UCSD-AML1 (cell line): Measurements from ENCODE around the gene MAP1B.

Experiments used
- DNase-seq: peaks from one replicate; lab custom pipeline; 2025; ENCODE audit not compliant: unreplicated experiment; lab: John Stamatoyannopoulos, UW

Gene MAP1B

GRCh38 chr5:72130351-72130761 is 23.1 kb downstream of the MAP1B start:
- DNase-seq = no peak

GRCh38 chr5:72133212-72133990 is 26.1 kb downstream of the MAP1B start:
- DNase-seq = no peak

GRCh38 chr5:72134226-72134899 is 27.1 kb downstream of the MAP1B start:
- no peak for DNase-seq

GRCh38 chr5:72137826-72138409 is 30.6 kb downstream of the MAP1B start:
- no peak for DNase-seq

GRCh38 chr5:72138943-72139521 is 31.8 kb downstream of the MAP1B start:
- no peak for DNase-seq

- no peak for DNase-seq
Measured at GRCh38 chr5:72140711-72141110, 33.4 kb downstream of the MAP1B start.

- no peak for DNase-seq
Measured at GRCh38 chr5:72141440-72142355, 34.4 kb downstream of the MAP1B start.

- DNase-seq = no peak
Measured at GRCh38 chr5:72144762-72145161, 37.5 kb downstream of the MAP1B start.

GRCh38 chr5:72145348-72145747 is 38.1 kb downstream of the MAP1B start:
- no peak for DNase-seq

- no peak for DNase-seq
Measured at GRCh38 chr5:72146056-72146455, 38.8 kb downstream of the MAP1B start.

GRCh38 chr5:72147569-72147968 is 40.3 kb downstream of the MAP1B start:
- DNase-seq = no peak

GRCh38 chr5:72149742-72150141 is 42.5 kb downstream of the MAP1B start:
- DNase-seq = no peak

GRCh38 chr5:72151169-72151568 is 43.9 kb downstream of the MAP1B start:
- DNase-seq = no peak

GRCh38 chr5:72151646-72152045 is 44.4 kb downstream of the MAP1B start:
- no peak for DNase-seq

- DNase-seq = no peak
Measured at GRCh38 chr5:72152545-72152944, 45.3 kb downstream of the MAP1B start.

- no peak for DNase-seq
Measured at GRCh38 chr5:72153551-72153950, 46.3 kb downstream of the MAP1B start.

GRCh38 chr5:72154076-72154756 is 46.9 kb downstream of the MAP1B start:
- no peak for DNase-seq

GRCh38 chr5:72156946-72157624 is 49.8 kb downstream of the MAP1B start:
- DNase-seq = no peak

- no peak for DNase-seq
Measured at GRCh38 chr5:72157625-72157962, 50.3 kb downstream of the MAP1B start.

- DNase-seq = no peak
Measured at GRCh38 chr5:72159501-72159911, 52.2 kb downstream of the MAP1B start.
